Fibroblast of skin of scalp (primary cell): ENCODE results near the gene NUDT14.

ENCODE experiments used
- DNase-seq: peaks from one replicate; pipeline ENCODE4 v3.0.0-alpha.2; 2013

Gene NUDT14

GRCh38 chr14:105126126-105126980 is 54.8 kb downstream of the NUDT14 start:
- DNase-seq = no peak

GRCh38 chr14:105124823-105125222 is 56.3 kb downstream of the NUDT14 start:
- no peak for DNase-seq

DNA sequence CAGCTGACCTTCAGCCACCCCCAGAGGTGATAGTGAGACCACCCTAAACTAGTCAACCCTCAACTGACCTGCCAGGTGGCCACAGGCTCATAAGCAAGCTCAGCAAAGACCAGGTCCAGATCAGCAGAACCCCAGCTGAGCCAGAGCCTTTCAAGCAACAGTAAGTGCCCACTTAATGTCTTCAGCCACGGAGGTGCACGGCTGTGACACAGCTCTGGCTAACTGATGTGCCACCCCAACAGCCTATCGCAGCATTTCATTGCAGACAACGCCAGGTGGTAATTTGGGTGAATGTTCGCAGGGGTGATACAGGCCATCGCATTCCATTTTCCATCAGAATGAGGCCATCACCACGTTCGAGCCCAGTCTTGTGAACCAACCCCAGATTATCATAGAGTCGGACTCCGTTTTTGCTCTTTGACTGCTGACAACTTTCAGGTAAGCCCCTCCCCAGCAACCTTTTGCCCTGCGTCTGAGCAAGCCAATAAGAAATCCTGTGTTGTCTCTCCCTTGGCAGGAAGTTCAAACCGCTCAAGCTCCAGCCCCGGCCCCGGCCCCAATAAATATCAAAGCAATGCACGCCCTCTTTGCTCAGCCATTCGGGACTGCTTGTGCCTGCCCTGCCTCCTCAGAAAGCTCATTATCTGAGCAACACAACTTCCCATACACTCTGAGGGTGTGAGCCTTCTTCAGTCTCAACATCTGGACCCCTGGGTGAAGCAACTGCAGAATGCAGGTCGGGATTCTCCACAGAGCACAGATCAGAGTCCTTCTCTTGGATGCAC is 56.9 kb downstream of the NUDT14 start:
- DNase-seq = no peak

- no peak for DNase-seq
Observed at GRCh38 chr14:105123064-105123665, 57.9 kb downstream of the NUDT14 start.
